SK-N-SH (cell line): ENCODE results near the gene ZNF639.

Experiments used
- GATA2 ChIP-seq: sonication (generic); formaldehyde crosslinking; IDR thresholded peaks from 2 replicates; pipeline ENCODE4 v1.5.0; 2020; ENCODE audit warnings: mild to moderate bottlenecking, missing genetic modification reagents
- POLR2AphosphoS5 ChIP-seq: IDR thresholded peaks from 2 replicates; pipeline ENCODE4 v1.6.1; 2012; ENCODE audit warnings: low read depth, low read length
- SMC3 ChIP-seq: IDR thresholded peaks from 2 replicates; pipeline ENCODE4 v1.6.1; 2012; ENCODE audit warnings: low read depth, low read length, improper control_type of control experiment

- no peak for TF ChIP-seq POLR2AphosphoS5
- TF ChIP-seq GATA2, result no peak
- no peak for TF ChIP-seq SMC3
Measured at GRCh38 chr3:179297971-179298725, 24.7 kb upstream of the ZNF639 start.
